Measurements from ENCODE around the gene CNOT11.

CNOT11 gene

GRCh38 chr2:101282980-101283379 is 30.3 kb downstream of the CNOT11 start:
- no peak for DNase-seq

GRCh38 chr2:101286684-101287083 is 34.0 kb downstream of the CNOT11 start:
- no peak for DNase-seq

GRCh38 chr2:101287303-101287702 is 34.6 kb downstream of the CNOT11 start:
- no peak for DNase-seq

- DNase-seq: no peak
Measured at GRCh38 chr2:101290711-101291110, 38.0 kb downstream of the CNOT11 start.

GRCh38 chr2:101291973-101292372 is 39.3 kb downstream of the CNOT11 start:
- DNase-seq: no peak

- no peak for DNase-seq
Measured at GRCh38 chr2:101293544-101293943, 40.9 kb downstream of the CNOT11 start.

- no peak for DNase-seq
Measured at GRCh38 chr2:101294861-101295260, 42.2 kb downstream of the CNOT11 start.

- no peak for DNase-seq
Measured at GRCh38 chr2:101295895-101296294, 43.2 kb downstream of the CNOT11 start.

GRCh38 chr2:101296371-101296770 is 43.7 kb downstream of the CNOT11 start:
- no peak for DNase-seq

- DNase-seq: no peak
Measured at GRCh38 chr2:101297383-101297782, 44.7 kb downstream of the CNOT11 start.

GRCh38 chr2:101299604-101300003 is 46.9 kb downstream of the CNOT11 start:
- DNase-seq: no peak

- DNase-seq: no peak
Measured at GRCh38 chr2:101300164-101300563, 47.5 kb downstream of the CNOT11 start.

- no peak for DNase-seq
Measured at GRCh38 chr2:101300836-101301235, 48.1 kb downstream of the CNOT11 start.

- DNase-seq: no peak
Measured at GRCh38 chr2:101302016-101302415, 49.3 kb downstream of the CNOT11 start.

- DNase-seq: no peak
Measured at GRCh38 chr2:101303688-101304087, 51.0 kb downstream of the CNOT11 start.

GRCh38 chr2:101305035-101305434 is 52.3 kb downstream of the CNOT11 start:
- DNase-seq: no peak

GRCh38 chr2:101305492-101306078 is 52.9 kb downstream of the CNOT11 start:
- DNase-seq: no peak

GRCh38 chr2:101306410-101306809 is 53.7 kb downstream of the CNOT11 start:
- no peak for DNase-seq

- DNase-seq: no peak
Measured at GRCh38 chr2:101307503-101307902, 54.8 kb downstream of the CNOT11 start.

- DNase-seq: no peak
Measured at GRCh38 chr2:101307950-101308431, 55.3 kb downstream of the CNOT11 start.

GRCh38 chr2:101308432-101309210 is 55.9 kb downstream of the CNOT11 start, which contains the start of gene RNF149:
RNF149 (minus strand) TSS chr2:101308701; CDS start chr2:101308588, 113 bp downstream.
- DNase-seq: peak; percentile 23

GRCh38 chr2:101310090-101310833 is 57.6 kb downstream of the CNOT11 start:
- no peak for DNase-seq

GRCh38 chr2:101310834-101311695 is 58.4 kb downstream of the CNOT11 start:
- DNase-seq: no peak

All from NCI-H2029 treated with DMSO at 0.1 percent for 48 hours (cell line).